ENCODE results near the gene ERMARD. TPM values are rescaled to one million over a fixed set of nuclear protein-coding genes. Genes with fewer than 3 reads are reported as not detected.

Gene ERMARD
- total RNA-seq, 1 donor from 2014 or later: 9.4 TPM

- DNase-seq (no peak), ATAC-seq (no peak)
- intact Hi-C loops (cut with micrococcal nuclease): no loop called here
Observed at GRCh38 chr6:169811521-169812256, 60.3 kb downstream of the ERMARD start.

- ATAC-seq (no peak), DNase-seq (no peak)
- intact Hi-C loops (cut with micrococcal nuclease): no loop called here
Observed at GRCh38 chr6:169812257-169812644, 60.8 kb downstream of the ERMARD start.

GRCh38 chr6:169813969-169814368, 62.5 kb downstream of the ERMARD start:
- no peak for DNase-seq
- no peak for ATAC-seq
- intact Hi-C loops (cut with micrococcal nuclease): no loop called here

- intact Hi-C loops (cut with micrococcal nuclease): no loop called here
- no peak for DNase-seq
- no peak for ATAC-seq
Observed at GRCh38 chr6:169816054-169816453, 64.6 kb downstream of the ERMARD start.

GRCh38 chr6:169816975-169817374, 65.6 kb downstream of the ERMARD start:
- intact Hi-C loops (cut with micrococcal nuclease): no loop called here
- DNase-seq: no peak
- no peak for ATAC-seq

GRCh38 chr6:169820358-169820757, 68.9 kb downstream of the ERMARD start:
- ATAC-seq: no peak
- no peak for DNase-seq
- intact Hi-C loops (cut with micrococcal nuclease): no loop called here

GRCh38 chr6:169824021-169824420, 72.6 kb downstream of the ERMARD start:
- intact Hi-C loops (cut with micrococcal nuclease): no loop called here
- no peak for DNase-seq

GRCh38 chr6:169824848-169825557, 73.6 kb downstream of the ERMARD start:
- intact Hi-C loops (cut with micrococcal nuclease): no loop called here
- ATAC-seq (no peak), DNase-seq (no peak)

More at GRCh38 chr6:169824021-169824420, 72.6 kb downstream of the ERMARD start:
- ATAC-seq: no peak

- no peak for DNase-seq
- ATAC-seq: no peak
- intact Hi-C loops (cut with micrococcal nuclease): no loop called here
Observed at GRCh38 chr6:169825558-169826225, 74.3 kb downstream of the ERMARD start.

GRCh38 chr6:169826697-169827096, 75.3 kb downstream of the ERMARD start:
- ATAC-seq (no peak), DNase-seq (no peak)
- intact Hi-C loops (cut with micrococcal nuclease): no loop called here

GRCh38 chr6:169827290-169827717, 75.9 kb downstream of the ERMARD start:
- no peak for ATAC-seq
- intact Hi-C loops (cut with micrococcal nuclease): no loop called here
- DNase-seq: no peak

- no peak for DNase-seq
- intact Hi-C loops (cut with micrococcal nuclease): no loop called here
- no peak for ATAC-seq
Observed at GRCh38 chr6:169828176-169828575, 76.8 kb downstream of the ERMARD start.

- ATAC-seq (no peak), DNase-seq (no peak)
- intact Hi-C loops (cut with micrococcal nuclease): loop anchor here (5.0 to 10.0 kb wide), 3 partner anchors 95 to 698 kb away; partner anchors contain the start of gene DLL1
Observed at GRCh38 chr6:169829786-169830185, 78.4 kb downstream of the ERMARD start.

- DNase-seq (no peak), ATAC-seq (no peak)
- intact Hi-C loops (cut with micrococcal nuclease): loop anchor here (5.0 to 10.0 kb wide), 3 partner anchors 94 to 696 kb away; partner anchors contain the start of gene DLL1
Observed at GRCh38 chr6:169830876-169831275, 79.5 kb downstream of the ERMARD start.

Other genes with a start within 250 kb of the ERMARD start
- gene WDR27, start 49.6 kb upstream of the ERMARD start, total RNA-seq: 8.6 TPM
- 13.6 TPM for gene C6orf120, start 49.5 kb upstream of the ERMARD start, total RNA-seq
- 62.9 TPM for gene PHF10, start 27.1 kb upstream of the ERMARD start, total RNA-seq
- 0.62 TPM for gene DYNLT2, start 50 bp upstream of the ERMARD start, total RNA-seq